ENCODE data around the gene HMX2. TPM values are rescaled to one million over a fixed set of nuclear protein-coding genes. Genes with fewer than 3 reads are reported as not detected.

The HMX2 gene, protein sequence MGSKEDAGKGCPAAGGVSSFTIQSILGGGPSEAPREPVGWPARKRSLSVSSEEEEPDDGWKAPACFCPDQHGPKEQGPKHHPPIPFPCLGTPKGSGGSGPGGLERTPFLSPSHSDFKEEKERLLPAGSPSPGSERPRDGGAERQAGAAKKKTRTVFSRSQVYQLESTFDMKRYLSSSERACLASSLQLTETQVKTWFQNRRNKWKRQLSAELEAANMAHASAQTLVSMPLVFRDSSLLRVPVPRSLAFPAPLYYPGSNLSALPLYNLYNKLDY
- total RNA-seq, result not detected

DNA sequence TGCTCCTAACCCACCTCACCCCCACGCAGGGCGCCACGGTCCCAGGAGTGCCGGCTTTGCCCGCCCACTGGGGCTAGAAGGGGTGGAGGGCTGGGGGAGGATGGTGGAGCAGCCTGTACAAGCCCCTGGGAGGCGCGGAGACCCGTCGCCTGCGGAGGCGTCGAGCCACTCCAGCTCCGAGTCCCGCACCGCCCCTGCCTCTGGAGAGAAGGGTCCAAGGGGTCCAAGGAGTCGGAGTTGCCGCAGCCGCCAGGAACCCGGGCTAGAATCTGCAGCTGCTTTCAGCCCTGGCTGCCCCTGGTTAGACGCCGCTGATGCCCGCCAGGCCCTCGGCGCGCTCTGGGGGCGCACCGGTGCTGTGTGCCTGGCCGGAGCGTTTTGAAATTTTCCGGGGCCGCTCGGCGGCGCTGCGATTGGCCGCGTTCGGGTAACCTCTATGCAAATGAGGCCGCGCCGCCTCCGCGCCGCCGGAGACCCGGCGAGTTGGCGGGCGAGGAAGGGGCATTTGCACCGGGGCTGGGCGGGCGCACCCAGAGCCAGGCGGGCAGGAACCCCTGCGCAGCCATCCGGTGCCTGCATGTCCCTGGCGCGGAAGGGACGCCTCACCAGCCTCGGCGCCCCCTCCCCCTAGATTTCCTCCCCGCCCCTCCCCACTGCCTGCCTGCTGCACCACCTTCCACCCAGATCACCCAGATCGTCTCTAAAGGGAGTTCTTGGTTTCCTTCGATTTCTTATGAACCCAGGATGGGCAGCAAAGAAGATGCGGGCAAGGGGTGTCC lies at the start of gene HMX2:
TSS of gene HMX2 (plus strand) at position 502 of the 779 bp plus-strand sequence. CDS start at position 745, 243 bp downstream.
- DNase-seq, result no peak

DNA sequence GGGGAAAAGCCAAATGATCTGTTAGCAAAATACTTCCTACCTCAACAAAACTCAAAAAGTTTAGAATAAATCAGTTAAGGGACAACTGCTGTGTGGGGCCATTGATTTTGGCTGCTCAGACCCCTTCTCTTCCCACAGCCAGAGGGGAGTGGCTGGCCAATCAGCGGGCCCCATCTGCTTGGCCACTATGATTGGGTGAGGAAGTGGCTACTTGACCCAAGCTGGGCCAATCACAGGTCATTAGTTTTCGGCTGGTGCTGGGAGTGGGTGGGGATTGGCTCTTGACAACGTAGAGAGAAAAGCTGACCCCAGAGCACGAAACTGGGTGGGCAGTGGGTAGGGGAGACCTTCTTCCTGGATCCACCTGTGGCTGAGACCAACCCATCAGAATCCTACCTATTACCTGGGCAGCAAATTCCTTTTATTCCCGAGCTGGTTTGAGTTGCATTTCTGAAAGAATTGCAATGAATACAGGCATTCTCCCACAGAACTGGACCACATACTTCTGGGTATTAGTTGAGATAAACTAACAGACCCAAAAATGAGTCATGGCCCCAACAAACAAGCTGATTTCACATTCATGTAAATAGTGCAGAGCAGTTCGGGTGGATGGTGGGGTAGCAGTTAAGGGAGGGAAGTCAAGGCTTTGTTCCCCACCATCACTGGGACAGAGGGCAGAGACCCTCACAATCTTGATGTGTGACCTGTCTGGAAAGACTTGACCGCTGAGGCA lies 47.7 kb upstream of the HMX2 start:
- DNase-seq, result no peak

DNA sequence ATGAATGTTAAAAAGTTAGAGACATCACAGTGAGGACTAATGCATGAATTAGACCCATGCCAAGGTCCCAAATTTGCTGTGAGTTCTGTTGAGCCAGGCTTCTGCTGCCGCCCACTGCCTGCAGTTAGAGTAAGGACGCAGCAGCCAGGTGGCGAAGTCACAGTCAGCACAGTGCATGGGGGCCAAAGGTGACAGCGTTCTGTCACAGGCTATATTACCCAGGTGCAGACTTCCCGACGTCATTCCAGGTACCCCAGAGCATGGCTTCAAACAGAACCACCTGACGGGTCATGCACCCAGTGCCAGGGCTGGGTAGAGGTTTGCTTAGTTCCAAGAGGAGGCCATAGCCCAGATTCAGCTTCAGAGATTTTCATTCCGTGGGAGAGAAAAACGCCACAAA lies 46.1 kb upstream of the HMX2 start:
- DNase-seq, result no peak

DNA sequence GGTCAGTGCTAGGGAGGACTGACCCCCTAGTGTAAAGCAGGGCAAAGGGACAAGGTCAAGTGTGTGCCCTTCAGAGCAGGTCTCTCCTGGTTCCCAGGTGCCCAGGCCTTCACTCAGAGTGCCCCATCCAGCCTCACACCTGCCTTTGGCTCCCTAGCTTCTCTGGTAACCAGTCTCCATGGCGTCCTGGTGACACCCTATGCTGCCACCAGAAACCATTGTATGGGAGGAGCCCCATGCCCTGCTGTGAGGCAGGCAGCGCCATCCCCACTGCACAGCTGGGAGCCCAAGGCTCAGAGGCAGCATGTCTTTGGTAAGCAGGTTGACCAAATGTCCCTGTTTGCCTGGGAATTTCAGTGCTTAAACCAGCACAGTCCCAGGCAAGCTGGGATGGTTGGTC lies 45.3 kb upstream of the HMX2 start:
- DNase-seq, result no peak

DNA sequence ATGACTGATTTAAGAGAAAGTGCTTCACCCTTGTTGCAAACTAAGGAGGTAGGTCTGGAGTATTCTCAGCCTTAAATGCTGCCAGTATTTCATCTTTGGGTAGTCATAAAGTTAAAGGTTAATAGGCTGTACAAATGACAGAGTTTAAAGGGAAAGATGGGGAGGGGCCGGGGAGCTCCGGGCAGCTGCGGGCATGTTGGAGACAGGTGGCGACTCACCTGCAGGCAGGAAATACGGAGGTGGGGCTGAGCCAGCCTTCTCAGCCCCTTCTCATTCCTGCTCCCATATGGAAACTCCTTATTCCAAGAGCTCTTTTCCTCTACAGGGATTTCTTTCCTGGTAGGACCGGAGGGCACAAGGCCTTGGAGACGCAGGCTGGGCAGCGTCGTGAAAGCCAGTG lies 44.0 kb upstream of the HMX2 start:
- no peak for DNase-seq

DNA sequence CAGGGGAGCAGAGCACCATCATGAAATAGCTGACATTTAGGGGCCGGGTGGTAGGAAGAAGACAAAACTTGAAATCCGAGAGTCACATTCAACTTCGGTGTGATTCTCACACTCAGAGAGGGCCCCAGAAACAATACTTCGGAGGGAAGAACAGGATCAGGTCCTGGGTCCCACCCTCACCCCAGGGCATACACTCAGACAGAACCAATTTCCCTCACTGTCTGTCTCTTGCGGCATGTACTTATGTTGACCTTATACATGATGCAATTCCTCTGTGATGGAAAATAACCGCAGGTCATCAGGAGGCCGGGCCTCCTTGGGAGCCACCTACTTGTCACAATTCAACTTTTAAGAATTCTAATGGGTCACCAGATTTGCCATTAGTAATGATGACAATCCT lies 38.5 kb upstream of the HMX2 start:
- DNase-seq, result no peak

GRCh38 chr10:123117644-123118417 lies 30.1 kb upstream of the HMX2 start:
- DNase-seq, result no peak

- no peak for DNase-seq
Measured at GRCh38 chr10:123119081-123119480, 28.9 kb upstream of the HMX2 start.

- DNase-seq, result no peak
Measured at GRCh38 chr10:123126246-123126645, 21.7 kb upstream of the HMX2 start.

GRCh38 chr10:123129618-123130271 lies 18.2 kb upstream of the HMX2 start:
- no peak for DNase-seq

DNA sequence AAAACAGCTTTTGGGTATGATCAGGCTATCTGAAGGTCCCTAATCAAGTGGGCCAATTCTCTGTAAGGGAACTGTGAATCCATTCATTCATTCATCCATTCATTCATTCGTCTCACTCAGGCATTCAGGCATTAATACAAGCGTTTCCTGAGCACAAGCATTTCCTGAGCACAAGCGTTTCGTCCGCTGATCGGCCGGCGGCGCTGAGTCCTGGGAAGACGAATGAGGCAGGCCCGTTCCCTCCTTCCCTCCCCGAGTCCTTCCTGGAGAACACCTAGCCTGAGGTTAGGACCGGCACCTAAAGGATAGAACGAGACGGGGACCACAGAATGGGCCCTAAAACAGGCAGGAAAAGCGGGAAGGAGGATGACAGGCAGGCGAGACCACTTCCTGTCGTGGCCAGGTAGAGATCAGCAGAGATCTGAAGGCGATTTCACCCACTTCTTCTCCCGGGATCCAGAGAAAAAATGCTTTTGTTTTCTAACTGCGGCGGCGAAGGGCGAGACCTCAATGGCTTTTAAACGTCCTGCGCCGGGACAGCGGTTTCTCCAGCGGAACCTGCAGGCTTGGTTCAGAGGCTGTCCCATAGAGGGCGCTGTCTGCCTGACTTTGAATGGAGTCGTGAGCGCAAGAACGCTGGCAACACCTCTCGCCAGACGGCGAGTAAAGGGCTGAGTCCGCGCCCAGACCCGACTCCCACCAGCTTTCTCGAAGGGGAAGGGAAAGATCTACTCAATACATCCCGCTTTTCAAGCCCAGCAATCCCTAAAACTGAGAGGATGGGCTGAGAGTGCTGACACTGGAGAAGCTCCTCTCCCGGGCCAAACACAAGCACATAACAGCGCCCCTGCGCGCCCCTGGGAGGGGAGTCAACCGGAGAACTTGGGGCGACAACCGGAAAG lies 15.1 kb upstream of the HMX2 start:
- DNase-seq, result peak; percentile 40

DNA sequence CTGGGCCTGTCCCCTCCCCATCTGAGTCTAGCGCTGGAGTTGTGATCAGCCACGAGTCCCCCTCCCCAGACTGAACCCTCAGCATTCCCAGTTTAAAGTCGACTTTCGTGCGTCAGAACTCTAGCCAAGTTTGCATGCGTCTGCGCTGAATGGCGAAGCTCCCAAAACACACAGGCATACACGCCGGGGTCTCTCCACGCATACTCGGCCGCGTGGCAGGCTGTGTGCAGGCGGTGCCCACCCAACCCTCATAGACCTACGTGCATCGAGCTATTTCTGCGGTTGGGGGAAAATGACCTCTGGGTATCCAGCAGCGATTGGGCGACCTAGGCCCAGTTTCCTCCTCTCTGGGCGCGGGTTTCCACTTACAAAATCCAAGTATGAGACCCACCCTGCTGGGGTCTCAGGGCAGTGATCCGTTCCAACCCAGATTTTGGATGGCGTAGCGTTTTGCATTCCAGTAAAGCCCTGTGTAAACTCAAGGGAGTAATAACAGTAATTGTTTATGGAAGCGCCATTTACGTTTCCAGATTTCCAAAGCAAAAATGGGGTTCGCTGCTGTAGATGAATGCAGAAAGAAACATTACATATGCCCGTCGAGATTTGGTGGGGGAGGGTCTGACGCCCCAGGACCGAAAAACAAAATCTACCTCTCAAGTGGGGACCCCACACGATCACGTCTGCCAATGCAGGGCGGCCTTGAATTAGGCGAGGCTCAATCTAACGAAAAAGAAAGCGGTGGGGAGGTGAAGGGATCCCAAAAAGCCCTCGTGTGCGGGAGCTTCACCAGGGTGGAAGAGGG lies 14.2 kb upstream of the HMX2 start:
- DNase-seq, result no peak

DNA sequence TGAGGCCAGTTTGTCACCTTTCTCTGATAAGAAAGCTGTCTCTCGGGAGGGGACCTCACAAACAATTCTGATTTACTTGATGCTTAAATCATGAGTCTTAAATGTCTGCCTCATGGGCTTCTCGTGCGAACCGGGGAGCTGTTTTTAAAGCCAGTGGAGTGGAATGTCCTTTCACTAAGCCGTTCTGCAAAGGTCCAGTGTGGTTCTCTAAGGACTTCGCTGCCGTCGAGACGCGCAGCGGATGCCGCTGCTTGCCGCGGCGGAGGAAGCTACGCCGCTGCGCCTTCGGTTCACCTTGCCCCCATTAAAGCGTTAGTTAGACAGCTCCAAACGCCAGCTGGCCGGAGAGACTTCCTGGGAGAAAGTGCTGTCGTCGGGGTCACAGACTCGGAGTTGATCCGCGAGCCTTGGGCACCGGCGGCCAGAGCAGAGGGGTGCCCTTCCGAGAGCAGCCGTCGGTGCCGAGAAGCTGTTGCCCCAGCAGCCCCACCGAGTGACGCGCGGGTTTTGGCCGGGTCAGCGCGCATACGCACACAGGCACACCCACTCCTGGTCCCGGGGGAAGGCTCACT lies 13.5 kb upstream of the HMX2 start:
- DNase-seq, result no peak

GRCh38 chr10:123134915-123135414 lies 13.0 kb upstream of the HMX2 start:
- no peak for DNase-seq

DNA sequence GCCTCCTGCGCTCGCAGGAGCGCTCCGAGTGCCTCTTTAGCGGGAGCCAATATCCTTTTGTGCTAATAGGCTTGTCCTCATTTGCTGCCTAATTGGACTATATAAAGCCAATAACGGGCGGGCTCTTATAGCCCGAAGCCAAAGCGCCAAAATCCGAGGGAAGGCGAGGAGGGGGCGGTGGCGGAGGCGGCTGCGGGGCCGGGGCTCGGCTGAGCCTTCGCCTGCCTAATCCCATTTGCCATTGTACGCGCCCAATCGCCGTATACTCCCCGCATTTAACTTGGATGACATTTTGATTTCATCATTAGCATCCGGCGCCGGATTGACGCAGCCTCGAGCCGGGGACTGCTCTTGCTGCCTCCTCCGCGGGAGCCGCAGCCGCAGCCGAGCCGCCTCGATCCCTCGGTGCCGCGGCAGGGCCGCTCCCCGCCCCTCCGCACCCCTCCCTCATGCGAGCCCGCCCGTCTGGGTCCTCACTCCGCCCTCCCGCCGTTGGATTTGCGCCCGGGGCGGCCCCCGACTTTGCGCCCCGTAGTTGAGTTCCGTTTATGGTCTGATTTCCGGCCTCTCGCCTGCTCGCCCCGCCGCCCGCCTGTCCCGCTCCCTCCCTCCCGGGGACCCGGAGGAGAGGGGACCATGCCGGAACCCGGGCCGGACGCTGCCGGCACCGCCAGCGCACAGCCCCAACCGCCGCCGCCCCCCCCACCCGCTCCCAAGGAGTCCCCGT lies 12.4 kb upstream of the HMX2 start, which contains the start of gene HMX3:
TSS of gene HMX3 (plus strand) at position 556 of the 727 bp plus-strand sequence. CDS start at position 637, 81 bp downstream.
- DNase-seq, result no peak

DNA sequence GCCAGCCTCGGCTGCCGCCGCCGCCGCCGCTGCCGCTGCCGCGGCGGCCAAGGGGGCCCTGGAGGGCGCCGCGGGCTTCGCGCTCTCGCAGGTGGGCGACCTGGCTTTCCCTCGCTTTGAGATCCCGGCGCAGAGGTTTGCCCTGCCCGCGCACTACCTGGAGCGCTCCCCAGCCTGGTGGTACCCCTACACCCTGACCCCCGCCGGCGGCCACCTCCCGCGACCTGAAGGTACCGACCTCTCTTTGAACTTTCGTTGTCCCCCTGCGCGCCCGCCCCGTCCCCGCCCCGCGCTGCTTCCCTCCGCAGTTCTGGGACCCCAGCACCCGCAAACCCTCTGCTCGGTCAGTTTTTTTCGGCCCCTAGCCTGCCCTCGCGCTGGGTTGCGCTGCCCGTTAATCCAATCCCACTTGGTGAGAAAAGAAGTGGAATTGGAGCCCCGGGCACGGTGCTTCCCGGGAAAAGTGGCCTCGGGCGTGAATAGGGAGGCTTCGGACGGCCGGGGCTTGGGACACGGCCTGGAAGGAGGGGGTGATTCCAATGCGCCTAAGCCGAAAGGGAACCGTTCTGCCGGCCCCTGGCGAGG lies 11.6 kb upstream of the HMX2 start:
- no peak for DNase-seq

- DNase-seq, result no peak
Measured at GRCh38 chr10:123136806-123137642, 10.9 kb upstream of the HMX2 start.
